ENCODE measurements around the gene STK39.

Gene STK39

DNA sequence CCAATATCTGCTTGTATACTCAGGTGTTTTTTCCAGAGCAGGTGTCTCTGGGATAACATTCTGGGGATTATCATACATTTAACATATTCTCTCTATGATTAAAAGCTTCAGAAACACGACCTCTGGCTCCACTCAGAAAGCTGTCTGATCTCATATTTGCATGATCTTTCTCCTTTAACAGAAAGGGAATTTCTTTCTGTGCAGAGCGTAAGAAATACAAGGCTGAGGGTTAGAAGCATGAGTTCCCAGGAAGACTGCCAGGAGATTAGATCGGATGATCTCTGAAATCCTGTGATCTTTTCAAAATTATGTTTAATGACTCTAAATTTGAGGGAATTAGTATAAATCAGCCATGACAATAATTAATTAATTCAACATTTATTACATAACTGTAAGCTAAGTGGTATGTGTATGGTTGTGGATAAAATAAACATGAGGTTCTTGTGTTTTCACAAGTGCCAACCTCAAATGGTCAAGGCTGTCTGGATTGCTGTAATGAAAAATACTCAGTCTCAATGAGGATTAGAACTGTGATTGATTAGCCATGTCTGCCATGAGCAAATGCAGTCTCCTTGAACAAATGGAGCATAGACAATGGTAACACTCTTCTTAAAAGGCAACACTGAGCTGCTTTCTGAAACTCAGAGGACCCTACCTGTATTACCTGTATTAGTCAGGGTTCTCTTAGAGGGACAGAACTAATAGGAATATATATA, 304.9 kb downstream of the STK39 start:
- Histone ChIP-seq H3K36me3 (ENCODE audit: control insufficient read depth in 1 of 2, insufficient read depth in 2 of 2, low read length in 2 of 2) (no peaks in the 10 kb centered on the region), H3K9ac (ENCODE audit: low read depth in 1 of 2, low read length in 2 of 2) (no peak overlapping the region), H3K4me1 (ENCODE audit: control insufficient read depth in 1 of 2, insufficient read depth in 2 of 2, low read length in 2 of 2) (peaks cover 0 to 13% of the 10 kb centered on the region in 2 donors), H3K27me3 (ENCODE audit: control insufficient read depth in 1 of 2, insufficient read depth in 2 of 2, low read length in 2 of 2) (no peaks in the 10 kb centered on the region), H3K4me3 (ENCODE audit: low read depth in 1 of 2, low read length in 2 of 2) (no peak overlapping the region), H3K9me3 (ENCODE audit: control insufficient read depth in 1 of 2, low read length in 2 of 2) (no peaks in the 10 kb centered on the region), H3K27ac (ENCODE audit: low read depth, low read length) (no peak overlapping the region)

DNA sequence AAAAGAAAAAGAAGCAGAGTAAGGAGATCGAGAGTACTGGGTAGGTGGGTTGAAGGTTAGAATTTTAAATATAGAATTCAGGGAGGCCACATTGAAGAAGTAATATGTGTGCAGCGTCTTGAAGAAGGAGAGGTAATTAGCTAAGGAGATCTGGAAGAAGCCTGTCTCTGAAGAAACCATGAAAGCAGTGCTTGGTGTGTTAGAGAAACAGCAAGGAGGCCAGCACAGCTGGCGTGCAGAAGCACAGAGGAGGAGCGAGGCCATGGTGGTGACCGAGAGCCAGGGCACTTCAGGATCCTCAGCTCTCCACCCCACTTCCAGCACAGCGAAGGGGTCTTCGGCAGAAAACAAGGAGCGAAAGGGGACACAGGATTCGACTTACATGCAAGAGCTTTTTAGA, 305.8 kb downstream of the STK39 start:
- no peaks in the 10 kb centered on the region for H3K9me3 ChIP-seq (ENCODE audit: control insufficient read depth in 1 of 2, low read length in 2 of 2)
- H3K27ac ChIP-seq (ENCODE audit: low read depth, low read length): no peak overlapping the region
- H3K4me1 ChIP-seq (ENCODE audit: control insufficient read depth in 1 of 2, insufficient read depth in 2 of 2, low read length in 2 of 2): peaks cover 0 to 6% of the 10 kb centered on the region in 2 donors
- H3K36me3 ChIP-seq (ENCODE audit: control insufficient read depth in 1 of 2, insufficient read depth in 2 of 2, low read length in 2 of 2): no peaks in the 10 kb centered on the region
- no peaks in the 10 kb centered on the region for H3K27me3 ChIP-seq (ENCODE audit: control insufficient read depth in 1 of 2, insufficient read depth in 2 of 2, low read length in 2 of 2)
- H3K4me3 ChIP-seq (ENCODE audit: low read depth in 1 of 2, low read length in 2 of 2): no peak overlapping the region
- H3K9ac ChIP-seq (ENCODE audit: low read depth in 1 of 2, low read length in 2 of 2): no peak overlapping the region

GRCh38 chr2:167940734-167941507, 306.5 kb downstream of the STK39 start:
- Histone ChIP-seq H3K27me3 (ENCODE audit: control insufficient read depth in 1 of 2, insufficient read depth in 2 of 2, low read length in 2 of 2) (no peaks in the 10 kb centered on the region), H3K4me1 (ENCODE audit: control insufficient read depth in 1 of 2, insufficient read depth in 2 of 2, low read length in 2 of 2) (no peaks in the 10 kb centered on the region), H3K36me3 (ENCODE audit: control insufficient read depth in 1 of 2, insufficient read depth in 2 of 2, low read length in 2 of 2) (no peaks in the 10 kb centered on the region), H3K4me3 (ENCODE audit: low read depth in 1 of 2, low read length in 2 of 2) (no peak overlapping the region), H3K9me3 (ENCODE audit: control insufficient read depth in 1 of 2, low read length in 2 of 2) (no peaks in the 10 kb centered on the region), H3K9ac (ENCODE audit: low read depth in 1 of 2, low read length in 2 of 2) (no peak overlapping the region), H3K27ac (ENCODE audit: low read depth, low read length) (no peak overlapping the region)

- no peaks in the 10 kb centered on the region for H3K27me3 ChIP-seq (ENCODE audit: control insufficient read depth in 1 of 2, insufficient read depth in 2 of 2, low read length in 2 of 2)
- no peak overlapping the region for H3K27ac ChIP-seq (ENCODE audit: low read depth, low read length)
- no peaks in the 10 kb centered on the region for H3K36me3 ChIP-seq (ENCODE audit: control insufficient read depth in 1 of 2, insufficient read depth in 2 of 2, low read length in 2 of 2)
- H3K4me3 ChIP-seq (ENCODE audit: low read depth in 1 of 2, low read length in 2 of 2): no peak overlapping the region
- no peaks in the 10 kb centered on the region for H3K9me3 ChIP-seq (ENCODE audit: control insufficient read depth in 1 of 2, low read length in 2 of 2)
- no peaks in the 10 kb centered on the region for H3K4me1 ChIP-seq (ENCODE audit: control insufficient read depth in 1 of 2, insufficient read depth in 2 of 2, low read length in 2 of 2)
- H3K9ac ChIP-seq (ENCODE audit: low read depth in 1 of 2, low read length in 2 of 2): no peak overlapping the region
Measured at GRCh38 chr2:167940346-167940725, 307.1 kb downstream of the STK39 start.

DNA sequence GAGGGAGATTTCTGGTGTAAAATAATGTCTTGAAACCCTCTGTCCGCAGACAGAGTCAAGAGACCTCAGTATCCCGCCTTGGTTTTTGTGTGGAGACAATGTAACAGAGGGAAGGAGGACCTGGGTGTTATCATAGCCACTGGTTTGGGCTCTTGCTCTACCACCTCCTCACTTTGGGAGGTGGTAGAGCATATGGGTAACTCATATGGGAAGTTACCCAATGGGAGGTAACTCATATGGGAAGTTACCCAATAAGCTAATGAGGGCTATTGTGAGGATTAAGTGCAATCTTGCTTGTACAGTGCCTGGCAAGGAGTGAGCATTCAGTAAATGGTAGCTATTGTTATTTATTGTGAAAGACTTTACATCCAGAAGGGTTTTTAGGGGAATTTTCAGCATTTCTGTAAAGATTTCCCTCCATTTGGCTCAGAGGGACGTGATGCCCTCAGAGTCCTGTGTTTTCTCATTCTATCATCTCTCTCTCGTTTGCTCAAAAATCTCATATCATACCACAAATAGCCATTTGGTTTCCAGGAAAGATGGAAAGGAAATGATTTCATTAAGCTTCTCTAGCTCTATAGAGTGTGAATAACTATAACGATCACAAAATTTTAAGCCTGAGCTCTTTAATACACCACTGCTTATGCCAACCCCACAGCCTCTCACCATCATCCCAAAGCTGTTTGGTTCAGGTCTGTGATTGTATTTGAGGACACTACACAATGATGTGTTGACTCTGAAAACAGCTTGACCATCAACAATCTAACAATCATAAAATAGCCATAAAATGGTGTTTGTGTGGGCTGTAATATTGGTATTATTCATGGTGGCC, 307.7 kb downstream of the STK39 start:
- Histone ChIP-seq H3K4me1 (ENCODE audit: control insufficient read depth in 1 of 2, insufficient read depth in 2 of 2, low read length in 2 of 2) (no peaks in the 10 kb centered on the region), H3K9ac (ENCODE audit: low read depth in 1 of 2, low read length in 2 of 2) (no peak overlapping the region), H3K4me3 (ENCODE audit: low read depth in 1 of 2, low read length in 2 of 2) (no peak overlapping the region), H3K36me3 (ENCODE audit: control insufficient read depth in 1 of 2, insufficient read depth in 2 of 2, low read length in 2 of 2) (no peaks in the 10 kb centered on the region), H3K9me3 (ENCODE audit: control insufficient read depth in 1 of 2, low read length in 2 of 2) (no peaks in the 10 kb centered on the region), H3K27ac (ENCODE audit: low read depth, low read length) (no peak overlapping the region), H3K27me3 (ENCODE audit: control insufficient read depth in 1 of 2, insufficient read depth in 2 of 2, low read length in 2 of 2) (no peaks in the 10 kb centered on the region)

DNA sequence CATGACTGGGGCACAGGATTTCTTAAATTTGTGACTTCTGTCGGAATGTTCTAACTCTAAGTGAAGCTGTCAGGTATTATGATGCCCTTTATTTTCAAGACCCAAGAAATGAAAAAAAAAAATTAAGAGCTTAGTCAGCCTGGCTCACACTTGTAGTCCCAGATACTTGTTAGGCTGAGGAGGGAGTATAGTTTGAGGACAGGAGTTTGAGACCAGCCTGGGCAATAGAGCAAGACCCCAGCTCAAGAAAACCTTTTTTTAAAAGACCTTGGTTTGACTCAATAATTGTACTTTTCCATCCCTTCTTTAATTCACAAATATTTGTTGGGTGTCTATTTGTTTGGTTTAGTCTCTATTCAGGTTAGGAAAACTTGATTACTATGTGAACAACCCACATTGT, 310.0 kb downstream of the STK39 start:
- Histone ChIP-seq H3K27ac (ENCODE audit: low read depth, low read length) (no peak overlapping the region), H3K36me3 (ENCODE audit: control insufficient read depth in 1 of 2, insufficient read depth in 2 of 2, low read length in 2 of 2) (no peaks in the 10 kb centered on the region), H3K4me3 (ENCODE audit: low read depth in 1 of 2, low read length in 2 of 2) (no peak overlapping the region), H3K9ac (ENCODE audit: low read depth in 1 of 2, low read length in 2 of 2) (no peak overlapping the region), H3K4me1 (ENCODE audit: control insufficient read depth in 1 of 2, insufficient read depth in 2 of 2, low read length in 2 of 2) (no peaks in the 10 kb centered on the region), H3K27me3 (ENCODE audit: control insufficient read depth in 1 of 2, insufficient read depth in 2 of 2, low read length in 2 of 2) (no peaks in the 10 kb centered on the region), H3K9me3 (ENCODE audit: control insufficient read depth in 1 of 2, low read length in 2 of 2) (no peaks in the 10 kb centered on the region)

- H3K9me3 ChIP-seq (ENCODE audit: control insufficient read depth in 1 of 2, low read length in 2 of 2): no peaks in the 10 kb centered on the region
- no peaks in the 10 kb centered on the region for H3K27me3 ChIP-seq (ENCODE audit: control insufficient read depth in 1 of 2, insufficient read depth in 2 of 2, low read length in 2 of 2)
- no peaks in the 10 kb centered on the region for H3K4me1 ChIP-seq (ENCODE audit: control insufficient read depth in 1 of 2, insufficient read depth in 2 of 2, low read length in 2 of 2)
- H3K36me3 ChIP-seq (ENCODE audit: control insufficient read depth in 1 of 2, insufficient read depth in 2 of 2, low read length in 2 of 2): no peaks in the 10 kb centered on the region
- H3K27ac ChIP-seq (ENCODE audit: low read depth, low read length): no peak overlapping the region
- no peak overlapping the region for H3K9ac ChIP-seq (ENCODE audit: low read depth in 1 of 2, low read length in 2 of 2)
- H3K4me3 ChIP-seq (ENCODE audit: low read depth in 1 of 2, low read length in 2 of 2): no peak overlapping the region
Measured at GRCh38 chr2:167935803-167936110, 311.6 kb downstream of the STK39 start.

DNA sequence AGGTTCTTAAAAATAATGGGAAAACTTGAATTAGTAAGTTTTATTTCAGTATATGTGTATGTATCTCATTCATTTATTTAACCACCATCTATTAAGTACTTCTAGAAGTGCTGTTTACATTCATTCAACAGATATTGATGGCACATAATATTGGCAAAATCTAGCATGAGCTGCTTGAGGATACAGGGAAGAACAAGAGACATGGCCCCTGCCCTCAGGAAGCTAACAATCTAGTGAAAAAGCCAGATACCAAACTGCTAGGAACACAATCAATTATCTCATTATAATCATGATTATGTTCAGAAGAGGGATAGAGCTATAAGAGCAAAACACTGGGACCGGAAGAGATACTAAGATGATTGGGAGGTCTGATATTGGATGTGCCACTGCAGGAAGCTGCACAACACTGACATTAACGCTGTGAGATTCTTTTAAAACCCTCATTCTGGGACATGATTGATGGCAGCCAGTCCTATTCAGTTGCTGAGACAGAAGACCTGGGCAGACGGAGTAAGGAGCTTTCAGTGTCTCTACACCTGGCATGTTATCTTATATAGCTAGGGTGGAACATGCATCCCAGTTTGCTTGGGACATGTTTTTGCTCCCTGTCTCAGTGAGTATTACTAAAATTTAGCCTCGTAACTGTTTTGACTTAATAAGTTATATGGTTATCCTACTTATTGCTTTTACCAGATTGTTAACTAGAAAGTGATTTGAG, 314.1 kb downstream of the STK39 start:
- Histone ChIP-seq H3K9me3 (ENCODE audit: control insufficient read depth in 1 of 2, low read length in 2 of 2) (no peaks in the 10 kb centered on the region), H3K4me3 (ENCODE audit: low read depth in 1 of 2, low read length in 2 of 2) (no peak overlapping the region), H3K9ac (ENCODE audit: low read depth in 1 of 2, low read length in 2 of 2) (no peak overlapping the region), H3K36me3 (ENCODE audit: control insufficient read depth in 1 of 2, insufficient read depth in 2 of 2, low read length in 2 of 2) (no peaks in the 10 kb centered on the region), H3K4me1 (ENCODE audit: control insufficient read depth in 1 of 2, insufficient read depth in 2 of 2, low read length in 2 of 2) (no peaks in the 10 kb centered on the region), H3K27ac (ENCODE audit: low read depth, low read length) (no peak overlapping the region), H3K27me3 (ENCODE audit: control insufficient read depth in 1 of 2, insufficient read depth in 2 of 2, low read length in 2 of 2) (no peaks in the 10 kb centered on the region)

- no peaks in the 10 kb centered on the region for H3K36me3 ChIP-seq (ENCODE audit: control insufficient read depth in 1 of 2, insufficient read depth in 2 of 2, low read length in 2 of 2)
- no peaks in the 10 kb centered on the region for H3K27me3 ChIP-seq (ENCODE audit: control insufficient read depth in 1 of 2, insufficient read depth in 2 of 2, low read length in 2 of 2)
- no peak overlapping the region for H3K4me3 ChIP-seq (ENCODE audit: low read depth in 1 of 2, low read length in 2 of 2)
- H3K27ac ChIP-seq (ENCODE audit: low read depth, low read length): no peak overlapping the region
- H3K9ac ChIP-seq (ENCODE audit: low read depth in 1 of 2, low read length in 2 of 2): no peak overlapping the region
- H3K4me1 ChIP-seq (ENCODE audit: control insufficient read depth in 1 of 2, insufficient read depth in 2 of 2, low read length in 2 of 2): no peaks in the 10 kb centered on the region
- H3K9me3 ChIP-seq (ENCODE audit: control insufficient read depth in 1 of 2, low read length in 2 of 2): no peaks in the 10 kb centered on the region
Measured at GRCh38 chr2:167932123-167932693, 315.2 kb downstream of the STK39 start.

All from duodenal mucosa (tissue), 2 donors.